Fibroblast of mammary gland (primary cell): Measurements from ENCODE around the gene LCE1F.

ENCODE experiments used
- DNase-seq: peaks from one replicate; pipeline ENCODE4 v3.0.0-alpha.2; 2010; ENCODE audit warnings: low read depth
- H3K4me3 ChIP-seq: 2 replicates; pipeline ENCODE4 v1.5.1; 2011; ENCODE audit warnings: low read depth, mild to moderate bottlenecking, low read length, moderate library complexity; ENCODE audit not compliant: control insufficient read depth
- TF ChIP-seq, protein P1 (sequence below): conservative IDR thresholded peaks from 2 replicates; pipeline ENCODE4 v1.5.1; 2011; ENCODE audit warnings: low read depth, low read length, inconsistent platforms; ENCODE audit not compliant: control insufficient read depth, insufficient read depth

The LCE1F gene

DNA sequence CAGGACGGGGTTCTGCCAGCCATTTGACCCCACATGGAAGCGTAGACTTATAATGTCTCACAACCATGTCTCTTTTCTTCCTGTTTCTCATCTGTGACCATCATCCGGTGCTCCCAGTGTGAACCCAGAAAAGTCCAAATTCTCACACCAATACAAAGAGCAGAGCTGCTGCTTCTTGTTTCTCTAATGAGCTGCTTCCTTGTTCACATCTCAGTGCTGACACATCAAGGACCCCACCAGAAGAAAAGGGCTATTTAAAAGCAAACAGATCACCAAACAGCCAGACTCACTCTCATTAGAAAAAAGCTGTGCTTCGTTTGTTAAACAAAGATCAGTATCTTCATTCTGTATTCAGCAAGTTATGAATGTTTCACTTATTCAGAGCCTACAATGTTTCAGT lies 20.7 kb downstream of the LCE1F start:
- no peak overlapping the region for H3K4me3 ChIP-seq
- TF ChIP-seq, protein P1, sequence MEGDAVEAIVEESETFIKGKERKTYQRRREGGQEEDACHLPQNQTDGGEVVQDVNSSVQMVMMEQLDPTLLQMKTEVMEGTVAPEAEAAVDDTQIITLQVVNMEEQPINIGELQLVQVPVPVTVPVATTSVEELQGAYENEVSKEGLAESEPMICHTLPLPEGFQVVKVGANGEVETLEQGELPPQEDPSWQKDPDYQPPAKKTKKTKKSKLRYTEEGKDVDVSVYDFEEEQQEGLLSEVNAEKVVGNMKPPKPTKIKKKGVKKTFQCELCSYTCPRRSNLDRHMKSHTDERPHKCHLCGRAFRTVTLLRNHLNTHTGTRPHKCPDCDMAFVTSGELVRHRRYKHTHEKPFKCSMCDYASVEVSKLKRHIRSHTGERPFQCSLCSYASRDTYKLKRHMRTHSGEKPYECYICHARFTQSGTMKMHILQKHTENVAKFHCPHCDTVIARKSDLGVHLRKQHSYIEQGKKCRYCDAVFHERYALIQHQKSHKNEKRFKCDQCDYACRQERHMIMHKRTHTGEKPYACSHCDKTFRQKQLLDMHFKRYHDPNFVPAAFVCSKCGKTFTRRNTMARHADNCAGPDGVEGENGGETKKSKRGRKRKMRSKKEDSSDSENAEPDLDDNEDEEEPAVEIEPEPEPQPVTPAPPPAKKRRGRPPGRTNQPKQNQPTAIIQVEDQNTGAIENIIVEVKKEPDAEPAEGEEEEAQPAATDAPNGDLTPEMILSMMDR, result no peak
- no peak for DNase-seq

DNA sequence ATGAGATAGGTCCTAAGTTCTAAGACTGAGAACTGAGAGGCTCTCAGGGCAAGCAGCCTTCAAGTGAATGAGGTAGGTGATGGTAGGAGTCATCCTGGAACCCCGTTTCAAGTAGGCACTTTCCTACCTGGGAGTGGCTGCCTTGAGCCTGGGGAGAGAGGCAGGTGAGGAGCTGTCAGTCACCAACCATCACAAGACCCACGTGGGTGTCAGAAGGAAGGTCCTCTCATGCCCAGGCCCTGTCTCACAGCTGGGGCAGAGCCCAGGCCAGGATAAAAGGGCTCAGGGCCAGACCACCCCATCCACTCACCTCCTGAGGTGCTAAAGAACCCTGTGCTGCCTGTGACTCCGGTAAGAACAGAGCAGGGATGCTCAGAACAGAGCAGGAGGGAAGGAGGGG lies 21.5 kb downstream of the LCE1F start, which contains the start of gene LCE1D:
LCE1D (plus strand) TSS at position 301 of the 400 bp plus-strand sequence. CDS start 1,074 bp downstream, outside the sequence.
- TF ChIP-seq, protein P1, result no peak
- no peak for DNase-seq
- no peak within 1 kb of the TSS for H3K4me3 ChIP-seq

DNA sequence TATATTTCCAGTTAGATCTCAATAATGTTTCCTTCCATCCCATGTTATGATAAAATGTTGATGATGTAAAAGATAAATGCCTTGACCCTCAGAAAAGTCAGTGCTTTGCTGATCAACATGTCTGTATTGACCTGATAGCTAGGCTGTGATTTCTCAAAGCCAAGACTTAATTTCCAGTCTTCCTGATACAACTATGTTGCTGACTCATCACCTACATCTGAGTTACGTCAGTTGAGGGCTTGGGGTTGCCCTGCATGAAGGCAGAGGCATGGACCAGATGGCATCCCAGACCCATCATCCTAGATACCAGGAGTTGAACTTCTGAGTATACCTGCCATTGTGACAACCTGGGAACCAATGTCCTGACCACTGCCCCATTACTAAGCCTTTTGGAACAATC lies 26.4 kb downstream of the LCE1F start:
- H3K4me3 ChIP-seq, result no peak overlapping the region
- TF ChIP-seq, protein P1, result no peak
- DNase-seq, result peak; percentile 11

DNA sequence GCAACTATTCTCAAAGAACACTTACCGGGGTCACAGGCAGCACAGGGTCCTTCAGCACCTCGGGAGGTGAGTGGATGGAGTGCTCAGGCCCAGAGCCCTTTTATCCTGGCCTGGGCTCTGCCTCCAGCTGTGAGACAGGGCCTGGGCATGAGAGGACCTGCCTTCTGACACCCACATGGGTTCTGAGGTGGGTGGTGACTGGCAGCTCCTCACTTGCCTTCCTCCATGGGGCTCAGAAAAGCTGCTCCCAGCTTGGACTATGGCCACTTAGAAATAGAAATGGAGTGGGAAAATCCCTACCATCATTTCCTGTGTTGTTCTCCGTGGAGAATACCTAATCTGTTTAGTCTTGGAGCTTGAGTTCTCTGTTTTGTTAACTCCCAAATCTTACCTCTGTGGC lies 31.6 kb downstream of the LCE1F start, which contains the start of gene LCE1C:
LCE1C (minus strand) TSS at position 76 of the 400 bp plus-strand sequence. CDS start 1,173 bp downstream, outside the sequence.
- no peak within 1 kb of the TSS for H3K4me3 ChIP-seq
- DNase-seq, result no peak
- TF ChIP-seq, protein P1, result no peak

DNA sequence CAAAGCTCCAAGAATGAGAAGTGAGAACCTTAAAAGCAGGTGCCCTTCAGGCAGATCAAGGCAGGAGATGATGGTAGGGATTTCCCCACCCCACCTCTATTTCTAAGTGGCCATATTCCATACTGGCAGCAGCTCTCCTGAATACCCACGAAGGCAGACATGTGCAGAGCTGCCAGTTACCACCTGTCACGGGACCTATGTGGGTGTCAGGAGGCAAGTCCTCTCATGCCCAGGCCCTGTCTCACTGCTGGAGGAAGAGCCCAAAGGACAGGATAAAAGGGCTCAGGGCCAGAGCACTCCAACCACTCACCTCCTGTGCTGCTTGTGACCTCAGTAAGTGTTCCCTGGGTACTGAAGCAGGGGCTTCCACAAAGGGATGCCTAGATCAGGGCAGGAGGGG lies 36.1 kb downstream of the LCE1F start:
- TF ChIP-seq, protein P1, result no peak
- no peak overlapping the region for H3K4me3 ChIP-seq
- no peak for DNase-seq

DNA sequence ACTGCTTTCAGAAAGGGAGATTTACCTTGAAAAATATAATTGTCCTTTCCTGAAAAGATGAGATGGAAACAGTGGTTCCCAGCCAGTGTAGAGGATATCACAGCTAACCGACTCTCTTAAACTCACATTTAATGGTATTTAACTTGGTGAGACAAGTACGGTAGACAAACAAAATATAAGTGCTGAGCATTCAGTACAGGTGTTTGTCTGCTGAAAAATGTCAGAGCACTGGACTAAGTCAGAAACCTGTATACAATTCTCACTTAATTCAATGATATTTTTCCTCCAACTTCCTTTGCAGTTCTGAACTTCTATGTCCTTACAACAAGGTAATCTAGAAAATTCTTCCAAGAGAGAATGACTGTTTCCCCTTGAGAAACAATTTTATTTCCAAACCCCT lies 36.7 kb downstream of the LCE1F start, which contains the start of gene LCE1B:
LCE1B (plus strand) TSS at position 301 of the 400 bp plus-strand sequence. CDS start 476 bp downstream, outside the sequence.
- H3K4me3 ChIP-seq, result no peak within 1 kb of the TSS
- TF ChIP-seq, protein P1, result no peak
- no peak for DNase-seq

DNA sequence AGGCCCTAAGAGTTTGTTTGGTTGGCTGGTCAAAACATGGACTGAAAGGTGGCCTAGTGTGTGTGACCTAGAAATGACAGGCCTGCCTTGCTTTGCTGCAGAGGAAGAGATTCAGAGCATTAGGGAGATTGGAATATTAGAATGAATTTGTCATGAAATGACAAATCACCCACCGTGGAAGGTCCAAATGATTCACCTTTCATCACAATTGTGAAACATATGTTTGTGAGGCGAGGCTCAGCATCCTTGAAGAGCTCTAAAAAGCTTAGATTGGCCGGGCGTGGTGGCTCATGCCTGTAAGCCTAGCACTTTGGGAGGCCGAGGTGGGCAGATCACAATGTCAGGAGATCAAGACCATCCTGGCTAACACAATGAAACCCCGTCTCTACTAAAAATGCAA lies 42.4 kb downstream of the LCE1F start:
- H3K4me3 ChIP-seq, result no peak overlapping the region
- peak; percentile 19 for DNase-seq
- TF ChIP-seq, protein P1, result no peak
